Testis (tissue), 3 donors: ENCODE results near the gene LOXL3. TPM values are rescaled to one million over a fixed set of nuclear protein-coding genes. Genes with fewer than 3 reads are reported as not detected.
A peak's percentile ranks its signal among the peaks of the same experiment; 100 is the strongest.

Experiments
- DNase-seq: peaks from one replicate; pipeline ENCODE4 v3.0.0-alpha.2; 2019
- H3K27ac ChIP-seq, 2 donors: fragments of 200-600 bp; sonication (generic); one replicate each; pipeline ENCODE4 v1.5.1; 2019
- H3K27me3 ChIP-seq: fragments of 200-600 bp; sonication (generic); one replicate; pipeline ENCODE4 v1.5.1; 2019
- H3K36me3 ChIP-seq: fragments of 200-600 bp; sonication (generic); one replicate; pipeline ENCODE4 v1.5.1; 2017; ENCODE audit warnings: low read depth; ENCODE audit errors: missing control alignments
- H3K4me1 ChIP-seq: fragments of 200-600 bp; sonication (generic); one replicate; pipeline ENCODE4 v1.5.1; 2019
- H3K4me3 ChIP-seq, 2 donors: fragments of 200-600 bp; sonication (generic); one replicate each; pipeline ENCODE4 v1.5.1; 2017 to 2019
- H3K9me3 ChIP-seq: fragments of 200-600 bp; sonication (generic); one replicate; pipeline ENCODE4 v1.5.1; 2017
- POLR2A ChIP-seq: fragments of 450-650 bp; IDR thresholded peaks from one replicate; pipeline ENCODE4 v1.6.1; 2017; ENCODE audit warnings: antibody characterized with exemption, mild to moderate bottlenecking, moderate library complexity
- WGBS, 2 donors: methylation state at CpG; one replicate each; pipeline ENCODE4 v1.1.5; 2018; 5-methylcytosine and 5-hydroxymethylcytosine counted together
- intact Hi-C: fragments of 100-400 bp; cut with DNase I; formaldehyde crosslinking; loops from one replicate; pipeline ENCODE4 v1.15.1; 2023; ENCODE audit warnings: low total_unique reads
- polyA plus RNA-seq: library from polyadenylated mRNA; stranded (reverse); fragments of 350-450 nt; fragmentation: Illumina TruSeq; extraction: RNeasy Lipid Tissue Mini Kit (QIAGEN cat#74804); gene quantifications from one replicate; pipeline ENCODE4 v1.2.3, GENCODE V29; 2014; ENCODE audit warnings: low read depth, low replicate concordance; ENCODE audit not compliant: insufficient read depth
- total RNA-seq, 2 donors: library from RNA; depleted of rRNA; stranded (reverse); fragments of >200 nt; gene quantifications; one replicate each; pipeline ENCODE4 v1.2.3, GENCODE V29; 2016
- TF ChIP-seq, protein P1 (sequence below), 3 experiments: fragments of 450-650 bp in 2 of 3; fragments of 200-600 bp in 1 of 3; sonication (generic) in 1 of 3; IDR thresholded peaks; one replicate each; pipeline ENCODE4 v1.5.1; 2016 to 2019; ENCODE audit warnings: antibody characterized with exemption in 3 of 3, mild to moderate bottlenecking in 2 of 3, moderate library complexity in 1 of 3

Gene LOXL3
- total and polyA plus RNA-seq, 3 donors from 2014 or later: 10.5 to 15.2 (median 13.1) TPM

DNA sequence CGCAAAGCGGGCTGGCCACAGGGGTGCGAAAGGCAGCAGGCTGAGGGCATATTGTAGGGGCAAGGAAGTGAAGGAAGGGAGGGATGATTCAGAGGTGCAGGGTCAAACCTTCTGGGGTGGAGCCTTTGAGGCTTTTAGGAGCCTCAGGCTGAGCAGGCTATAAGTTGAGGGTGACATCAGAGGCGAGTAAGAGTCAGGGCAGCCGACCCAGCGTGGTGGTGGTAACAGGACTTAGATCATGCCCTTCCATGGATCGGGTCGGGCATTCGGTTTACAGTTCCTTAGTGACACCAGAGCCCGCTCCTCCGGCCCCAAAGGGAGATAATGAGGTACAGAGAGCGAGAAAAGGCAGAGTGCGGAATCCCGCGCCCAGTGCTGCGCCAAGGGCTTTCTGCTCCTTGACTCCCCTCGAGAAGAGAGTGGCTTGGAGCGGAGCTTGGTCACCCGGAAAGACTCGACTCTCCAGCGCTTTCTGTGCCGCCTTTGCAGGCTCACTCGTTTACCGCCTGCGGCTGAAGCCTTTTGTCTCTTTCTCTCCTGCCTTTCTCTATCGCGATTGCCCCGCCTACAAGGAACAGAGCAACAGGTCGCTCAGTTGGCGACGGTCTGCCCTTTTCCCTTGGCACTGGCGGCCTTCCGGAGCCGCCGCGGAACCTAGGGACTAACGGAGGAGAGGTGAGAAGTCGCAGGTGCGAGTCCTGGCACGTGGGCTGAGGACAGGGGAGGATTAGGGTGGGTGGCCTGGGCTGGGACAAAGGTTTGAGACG, 55.1 kb downstream of the LOXL3 start:
- WGBS, 2 donors: 1 to 2% methylated on average over 39 to 41 of the region's 41 CpGs
- Histone ChIP-seq H3K9me3 (no peaks in the 10 kb centered on the region), H3K36me3 (no peaks in the 10 kb centered on the region), H3K27me3 (no peaks in the 10 kb centered on the region), H3K27ac (no peak overlapping the region), H3K4me3 (peak overlapping the region in 1 of 2 donors; percentile 32), H3K4me1 (peaks cover 18% of the 10 kb centered on the region)
- intact Hi-C loops: no loop called here
- no peak for DNase-seq
- TF ChIP-seq, protein P1, sequence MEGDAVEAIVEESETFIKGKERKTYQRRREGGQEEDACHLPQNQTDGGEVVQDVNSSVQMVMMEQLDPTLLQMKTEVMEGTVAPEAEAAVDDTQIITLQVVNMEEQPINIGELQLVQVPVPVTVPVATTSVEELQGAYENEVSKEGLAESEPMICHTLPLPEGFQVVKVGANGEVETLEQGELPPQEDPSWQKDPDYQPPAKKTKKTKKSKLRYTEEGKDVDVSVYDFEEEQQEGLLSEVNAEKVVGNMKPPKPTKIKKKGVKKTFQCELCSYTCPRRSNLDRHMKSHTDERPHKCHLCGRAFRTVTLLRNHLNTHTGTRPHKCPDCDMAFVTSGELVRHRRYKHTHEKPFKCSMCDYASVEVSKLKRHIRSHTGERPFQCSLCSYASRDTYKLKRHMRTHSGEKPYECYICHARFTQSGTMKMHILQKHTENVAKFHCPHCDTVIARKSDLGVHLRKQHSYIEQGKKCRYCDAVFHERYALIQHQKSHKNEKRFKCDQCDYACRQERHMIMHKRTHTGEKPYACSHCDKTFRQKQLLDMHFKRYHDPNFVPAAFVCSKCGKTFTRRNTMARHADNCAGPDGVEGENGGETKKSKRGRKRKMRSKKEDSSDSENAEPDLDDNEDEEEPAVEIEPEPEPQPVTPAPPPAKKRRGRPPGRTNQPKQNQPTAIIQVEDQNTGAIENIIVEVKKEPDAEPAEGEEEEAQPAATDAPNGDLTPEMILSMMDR (IDR thresholded peaks at IDR 0.05): no peak

DNA sequence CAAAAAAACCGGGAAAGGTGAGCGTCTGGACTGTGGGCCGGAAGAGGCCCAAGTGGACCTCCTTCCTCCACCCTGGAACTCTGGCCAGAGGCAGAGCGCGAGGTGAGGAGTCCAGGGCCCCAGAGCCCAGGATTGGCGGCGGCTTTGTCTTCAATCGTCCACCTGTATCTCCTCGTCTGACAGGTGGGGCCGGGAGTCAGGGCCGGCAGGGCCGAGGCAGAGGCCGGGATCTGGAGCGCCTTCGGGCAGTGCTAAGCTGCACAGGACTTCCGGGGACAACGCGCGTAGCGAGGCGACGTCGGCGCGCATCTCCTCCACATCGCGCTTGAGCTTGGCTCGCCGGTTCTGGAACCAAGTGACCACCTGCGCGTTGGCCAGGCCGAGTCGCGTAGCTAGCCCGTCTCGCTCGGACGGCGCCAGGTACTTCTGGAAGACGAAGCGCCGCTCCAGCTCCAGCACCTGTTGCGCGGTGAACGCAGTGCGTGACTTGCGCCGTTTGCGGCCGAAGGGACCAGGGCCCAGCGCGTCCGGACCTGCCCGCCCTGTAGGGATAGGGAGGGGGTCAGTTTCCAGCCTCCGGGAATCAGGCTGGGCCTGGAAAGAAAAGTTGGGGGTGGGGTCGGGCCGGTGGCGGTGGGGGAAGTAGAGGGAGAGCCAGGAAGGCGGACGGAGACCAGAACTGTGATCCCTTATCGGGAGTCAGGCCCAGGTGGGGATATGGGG, 55.8 kb downstream of the LOXL3 start:
- no peaks in the 10 kb centered on the region for H3K27me3 ChIP-seq

DNA sequence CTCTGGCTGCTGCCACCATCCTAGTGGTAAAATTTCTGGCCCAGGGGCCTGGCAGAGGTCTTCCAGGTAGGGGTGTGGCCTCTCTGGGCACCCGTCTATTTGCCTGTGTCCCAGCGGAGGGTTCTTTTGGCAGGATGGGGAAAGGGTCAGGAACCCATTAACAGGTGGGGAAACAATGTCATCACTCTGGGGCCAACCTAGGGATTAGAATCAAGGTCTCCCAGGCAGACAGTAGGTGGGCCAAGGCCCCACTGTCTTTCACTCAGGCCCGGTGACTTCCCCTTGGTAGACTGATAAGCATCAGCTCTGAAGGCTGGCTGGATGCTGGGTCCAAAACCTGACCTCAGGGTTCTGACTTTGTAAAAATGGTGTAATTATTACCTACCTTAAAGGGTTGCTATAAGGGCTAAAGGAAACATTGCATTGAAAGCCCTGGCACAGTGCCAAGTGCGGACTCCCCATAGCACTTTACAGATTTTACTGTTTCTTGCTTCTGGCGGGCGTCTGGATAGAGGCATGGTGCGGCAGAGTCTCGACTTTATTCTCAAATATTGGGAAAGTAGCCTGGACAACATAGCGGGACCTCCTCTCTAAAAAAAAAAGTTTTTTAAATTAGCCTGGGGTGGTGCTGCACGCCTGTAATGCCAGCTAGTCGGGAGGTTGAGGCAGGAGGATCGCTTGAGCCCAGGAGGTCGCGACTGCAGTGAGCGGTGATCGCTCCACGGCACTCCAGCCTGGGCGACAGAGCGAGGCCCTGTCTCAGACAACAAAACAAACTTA, 56.6 kb downstream of the LOXL3 start:
- H3K36me3 ChIP-seq: no peaks in the 10 kb centered on the region
- no peak for DNase-seq
- H3K27ac ChIP-seq: no peak overlapping the region
- TF ChIP-seq POLR2A: no peak
- TF ChIP-seq, protein P1 (IDR thresholded peaks at IDR 0.05): no peak
- no peaks in the 10 kb centered on the region for H3K27me3 ChIP-seq
- intact Hi-C loops: no loop called here
- WGBS, 2 donors: 31 to 33% methylated on average over 19 of the region's 19 CpGs
- H3K9me3 ChIP-seq: no peaks in the 10 kb centered on the region
- peak overlapping the region in 1 of 2 donors; percentile 32 for H3K4me3 ChIP-seq
- H3K4me1 ChIP-seq: peaks cover 18% of the 10 kb centered on the region

More for the DNA sequence above, 55.8 kb downstream of the LOXL3 start:
- peak overlapping the region in 1 of 2 donors; percentile 32 for H3K4me3 ChIP-seq
- H3K9me3 ChIP-seq: no peaks in the 10 kb centered on the region
- peaks cover 18% of the 10 kb centered on the region for H3K4me1 ChIP-seq
- no peaks in the 10 kb centered on the region for H3K36me3 ChIP-seq
- TF ChIP-seq, protein P1 (IDR thresholded peaks at IDR 0.05): no peak
- no peak for TF ChIP-seq POLR2A
- DNase-seq: no peak
- intact Hi-C loops: no loop called here
- WGBS, 2 donors: 2% methylated on average over 18 to 61 of the region's 61 CpGs
- no peak overlapping the region for H3K27ac ChIP-seq

DNA sequence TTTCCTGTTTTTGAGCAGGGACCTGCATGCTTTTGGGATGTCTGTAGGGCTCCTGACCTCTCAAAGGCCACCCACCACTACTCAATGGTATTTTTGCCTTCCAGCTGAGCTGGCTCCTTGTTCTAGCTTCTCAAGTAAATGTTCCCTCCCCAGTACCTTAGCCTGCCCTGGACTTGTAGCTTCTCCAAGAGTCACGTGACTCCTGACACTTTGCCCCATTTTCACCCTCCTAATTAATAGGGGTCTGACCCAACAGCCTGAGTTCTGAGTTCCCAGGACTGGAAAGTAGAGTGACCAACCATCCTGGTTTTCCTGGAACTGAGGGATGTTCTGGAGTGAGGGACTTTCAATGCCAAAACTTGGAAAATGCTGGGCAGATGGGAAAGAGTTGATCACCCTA, 58.3 kb downstream of the LOXL3 start:
- H3K4me3 ChIP-seq: no peak overlapping the region
- TF ChIP-seq POLR2A: no peak
- TF ChIP-seq, protein P1 (IDR thresholded peaks at IDR 0.05): no peak
- no peak for DNase-seq
- 83 to 96% methylated on average over 1 of the region's 1 CpG for WGBS, 2 donors
- no peaks in the 10 kb centered on the region for H3K36me3 ChIP-seq
- no peaks in the 10 kb centered on the region for H3K9me3 ChIP-seq
- intact Hi-C loops: no loop called here
- H3K4me1 ChIP-seq: peaks cover 18% of the 10 kb centered on the region
- H3K27ac ChIP-seq: no peak overlapping the region
- H3K27me3 ChIP-seq: no peaks in the 10 kb centered on the region
